GM10266 (cell line): Measurements from ENCODE around the gene HS3ST3B1.
A peak's percentile ranks its signal among the peaks of the same experiment; 100 is the strongest.

ENCODE experiments used
- DNase-seq: peaks from one replicate; pipeline ENCODE4 v3.0.0; 2012; ENCODE audit errors: extremely low spot score
- CTCF ChIP-seq: IDR thresholded peaks from 2 replicates; pipeline ENCODE4 v1.5.1; 2012; ENCODE audit warnings: mild to moderate bottlenecking, low read depth; ENCODE audit not compliant: control insufficient read depth, insufficient read depth; ENCODE audit errors: missing control alignments

The HS3ST3B1 gene

GRCh38 chr17:14300575-14301278 is at the start of gene HS3ST3B1:
Gene HS3ST3B1 (plus strand): TSS chr17:14301081. CDS start chr17:14301519, 438 bp downstream.
- peak; percentile 84 for DNase-seq
- TF ChIP-seq CTCF = no peak

- no peak for DNase-seq
- no peak for TF ChIP-seq CTCF
Observed at GRCh38 chr17:14261406-14261805, 39.5 kb upstream of the HS3ST3B1 start.

- DNase-seq = no peak
- no peak for TF ChIP-seq CTCF
Observed at GRCh38 chr17:14268264-14268663, 32.6 kb upstream of the HS3ST3B1 start.

- no peak for DNase-seq
- no peak for TF ChIP-seq CTCF
Observed at GRCh38 chr17:14269473-14269872, 31.4 kb upstream of the HS3ST3B1 start.

- no peak for DNase-seq
- no peak for TF ChIP-seq CTCF
Observed at GRCh38 chr17:14270508-14270907, 30.4 kb upstream of the HS3ST3B1 start.

GRCh38 chr17:14276535-14277250 is 24.2 kb upstream of the HS3ST3B1 start:
- DNase-seq = no peak
- TF ChIP-seq CTCF = no peak

- no peak for DNase-seq
- no peak for TF ChIP-seq CTCF
Observed at GRCh38 chr17:14281530-14281929, 19.4 kb upstream of the HS3ST3B1 start.
